ENCODE data around the gene LRP1B.

DNA sequence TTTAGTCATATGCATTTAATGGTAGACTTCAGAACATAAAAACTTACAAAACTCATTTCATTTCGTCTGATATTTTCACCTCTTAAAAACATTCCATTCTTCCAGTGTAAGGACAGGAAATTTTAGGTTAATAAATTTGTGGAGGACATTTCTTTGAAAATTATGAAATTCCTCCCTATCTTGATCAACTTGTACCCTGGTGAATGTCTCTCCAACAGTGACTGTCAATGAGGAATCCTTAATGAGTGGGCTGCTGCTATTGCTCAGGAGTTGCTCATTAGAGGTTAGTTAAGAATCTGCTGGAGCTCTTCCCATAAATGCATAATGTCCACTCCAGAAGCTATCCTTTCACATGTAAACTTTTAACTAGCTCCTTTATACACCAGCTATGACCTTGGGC is 69.1 kb downstream of the LRP1B start:
- TF ChIP-seq EZH2phosphoT487 (IDR thresholded peaks at IDR 0.05; ENCODE audit: low read length), result no peak
- TF ChIP-seq, protein P1, sequence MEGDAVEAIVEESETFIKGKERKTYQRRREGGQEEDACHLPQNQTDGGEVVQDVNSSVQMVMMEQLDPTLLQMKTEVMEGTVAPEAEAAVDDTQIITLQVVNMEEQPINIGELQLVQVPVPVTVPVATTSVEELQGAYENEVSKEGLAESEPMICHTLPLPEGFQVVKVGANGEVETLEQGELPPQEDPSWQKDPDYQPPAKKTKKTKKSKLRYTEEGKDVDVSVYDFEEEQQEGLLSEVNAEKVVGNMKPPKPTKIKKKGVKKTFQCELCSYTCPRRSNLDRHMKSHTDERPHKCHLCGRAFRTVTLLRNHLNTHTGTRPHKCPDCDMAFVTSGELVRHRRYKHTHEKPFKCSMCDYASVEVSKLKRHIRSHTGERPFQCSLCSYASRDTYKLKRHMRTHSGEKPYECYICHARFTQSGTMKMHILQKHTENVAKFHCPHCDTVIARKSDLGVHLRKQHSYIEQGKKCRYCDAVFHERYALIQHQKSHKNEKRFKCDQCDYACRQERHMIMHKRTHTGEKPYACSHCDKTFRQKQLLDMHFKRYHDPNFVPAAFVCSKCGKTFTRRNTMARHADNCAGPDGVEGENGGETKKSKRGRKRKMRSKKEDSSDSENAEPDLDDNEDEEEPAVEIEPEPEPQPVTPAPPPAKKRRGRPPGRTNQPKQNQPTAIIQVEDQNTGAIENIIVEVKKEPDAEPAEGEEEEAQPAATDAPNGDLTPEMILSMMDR (IDR thresholded peaks at IDR 0.05; ENCODE audit: low read length), result no peak
- no peak for TF ChIP-seq EZH2 (optimal IDR thresholded peaks at IDR 0.05; ENCODE audit: low read depth, low read length)
